GM10847 (cell line): ENCODE results near the gene DMAC2.

Source experiments
- POLR2A ChIP-seq: IDR thresholded peaks from 2 replicates; pipeline ENCODE4 v1.6.1; 2011; ENCODE audit not compliant: insufficient read length; ENCODE audit errors: extremely low read depth

DMAC2 gene

GRCh38 chr19:41447732-41448332 lies 8.1 kb upstream of the DMAC2 start:
- no peak for TF ChIP-seq POLR2A

- no peak for TF ChIP-seq POLR2A
These were observed 5.9 kb upstream of the DMAC2 start for GRCh38 chr19:41445575-41445974.

DNA sequence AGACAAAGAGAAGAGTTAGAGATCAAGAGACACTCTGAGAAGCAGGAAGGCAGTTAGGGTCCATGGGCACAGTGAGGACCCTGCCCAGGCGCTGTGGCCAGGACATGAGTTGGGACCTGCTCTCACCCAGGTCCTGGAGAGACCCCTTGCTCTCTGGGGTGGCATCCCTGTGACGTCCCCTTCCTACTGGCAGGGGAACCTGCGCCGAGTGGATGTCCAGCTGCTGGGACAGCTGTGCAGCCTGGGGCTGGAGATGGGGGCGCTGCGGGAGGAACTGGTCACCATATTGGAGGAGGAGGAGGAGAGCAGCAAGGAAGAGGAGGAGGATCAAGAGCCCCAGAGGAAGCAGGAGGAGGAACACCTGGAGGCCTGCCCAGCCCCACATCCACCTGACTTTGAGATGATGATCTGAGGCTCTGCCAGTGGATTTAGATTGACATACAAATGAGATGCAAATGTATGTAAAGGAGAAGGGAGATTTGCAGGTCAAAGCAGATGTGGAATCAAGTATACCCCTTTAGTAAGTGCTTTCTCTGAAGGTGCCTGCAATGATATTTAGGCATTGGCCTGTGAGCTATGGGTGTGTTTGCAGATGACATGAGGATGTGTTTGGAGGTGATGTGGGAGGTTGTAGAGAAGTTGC lies 4.2 kb upstream of the DMAC2 start:
- TF ChIP-seq POLR2A: no peak

- no peak for TF ChIP-seq POLR2A
These were observed 3.0 kb upstream of the DMAC2 start, which contains the start of gene ERICH4 for GRCh38 chr19:41442473-41443355. Gene ERICH4, plus strand, starts transcription at chr19:41443156. Its CDS starts 14 bp downstream, at chr19:41443170.

DNA sequence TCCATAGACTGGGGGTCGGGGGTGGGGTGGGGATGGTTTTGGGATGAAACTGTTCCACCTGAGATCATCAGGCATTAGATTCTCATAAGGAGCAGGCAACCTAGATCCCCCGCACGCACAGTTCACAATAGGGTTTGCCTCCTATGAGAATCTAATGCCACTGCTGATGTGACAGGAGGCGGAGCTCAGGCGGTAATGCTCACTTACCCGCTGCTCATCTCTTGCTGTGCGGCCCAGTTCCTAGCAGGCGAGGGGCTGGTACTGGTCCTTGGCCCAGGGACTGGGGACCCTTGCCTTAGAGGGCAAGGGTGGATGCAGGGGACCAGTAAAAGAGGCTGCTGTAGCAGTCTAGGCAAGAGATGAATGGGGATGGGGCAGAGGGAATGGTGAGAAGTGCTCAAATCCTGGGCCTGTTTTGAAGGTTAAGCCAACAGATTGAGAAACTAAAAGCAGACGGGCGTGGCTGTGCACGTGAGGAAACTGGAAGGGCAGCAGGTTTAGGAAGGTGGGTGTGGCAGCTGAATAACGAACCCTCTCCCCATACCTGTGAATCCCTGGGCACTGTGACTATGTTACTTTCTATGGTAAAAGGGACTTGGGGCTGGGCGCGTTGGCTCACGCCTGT lies 1.7 kb upstream of the DMAC2 start:
- no peak for TF ChIP-seq POLR2A

- no peak for TF ChIP-seq POLR2A
These were observed 1.7 kb downstream of the DMAC2 start for GRCh38 chr19:41437944-41438574.

DNA sequence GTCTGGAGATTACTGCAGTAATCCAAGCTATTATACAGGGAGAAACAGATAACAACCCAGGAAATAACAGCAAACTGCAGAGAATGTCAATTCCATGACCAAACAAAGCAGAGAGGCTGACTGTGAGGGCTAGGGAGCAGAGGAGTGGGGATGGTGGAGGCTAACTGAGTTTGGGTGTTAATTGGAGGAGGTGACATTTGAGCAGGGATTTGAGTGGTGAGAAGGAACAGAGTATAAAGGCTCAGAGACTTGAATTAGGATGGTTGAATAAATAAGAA lies 3.1 kb downstream of the DMAC2 start:
- no peak for TF ChIP-seq POLR2A

DNA sequence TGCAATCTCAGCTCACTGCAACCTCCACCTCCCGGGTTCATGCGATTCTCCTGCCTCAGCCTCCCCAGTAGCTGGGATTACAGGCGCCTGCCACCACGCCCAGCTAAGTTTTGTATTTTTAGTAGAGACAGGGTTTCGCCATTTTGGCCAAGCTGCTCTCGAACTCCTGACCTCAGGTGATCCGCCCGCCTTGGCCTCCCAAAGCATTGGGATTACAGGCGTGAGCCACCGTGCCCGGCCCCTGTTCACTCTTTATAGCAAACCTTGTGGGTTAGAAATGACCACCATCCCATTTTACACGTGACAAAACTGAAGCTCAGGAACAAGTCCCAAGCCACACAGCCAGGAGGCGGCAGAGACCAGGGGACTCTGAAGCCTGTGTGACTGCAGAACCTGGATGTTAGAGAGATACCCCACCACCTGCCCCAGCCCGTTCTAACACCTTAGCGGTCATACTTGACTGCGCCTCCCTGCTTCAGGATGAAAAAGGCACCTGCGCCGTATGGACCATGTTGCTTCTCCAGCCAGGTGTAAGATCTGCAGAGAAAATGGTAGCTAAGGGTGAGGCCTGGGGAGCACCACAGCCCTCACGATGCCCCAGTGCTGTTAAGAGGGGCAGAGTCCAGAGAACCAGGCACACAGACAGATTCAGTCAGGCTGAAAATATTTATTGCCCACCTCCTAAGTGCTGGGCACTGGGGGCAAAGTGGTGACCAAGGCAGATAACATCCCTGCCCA lies 3.6 kb downstream of the DMAC2 start:
- no peak for TF ChIP-seq POLR2A

DNA sequence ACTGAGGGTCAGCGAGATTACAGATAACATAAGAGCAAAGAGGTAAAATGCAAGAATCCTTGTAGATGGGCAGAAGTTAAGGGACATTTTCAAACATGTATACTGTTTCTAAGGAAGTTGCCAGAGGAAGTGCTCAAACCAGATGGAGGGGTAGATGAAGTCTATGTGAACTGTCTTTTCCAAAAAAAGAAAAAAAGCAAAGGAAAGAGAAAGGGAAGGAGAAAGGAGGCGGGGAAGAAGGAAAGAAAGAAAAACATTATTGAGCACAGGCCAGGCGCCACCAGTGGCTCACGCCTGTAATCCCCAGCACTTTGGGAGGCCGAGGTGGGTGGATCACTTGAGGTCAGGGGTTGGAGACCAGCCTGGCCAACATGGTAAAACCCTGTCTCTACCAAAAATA lies 5.3 kb downstream of the DMAC2 start:
- no peak for TF ChIP-seq POLR2A

- TF ChIP-seq POLR2A: no peak
These were observed 6.5 kb downstream of the DMAC2 start for GRCh38 chr19:41433171-41433570.

- TF ChIP-seq POLR2A: no peak
These were observed 8.0 kb downstream of the DMAC2 start for GRCh38 chr19:41431426-41432386.

GRCh38 chr19:41430922-41431321 lies 8.8 kb downstream of the DMAC2 start:
- TF ChIP-seq POLR2A: no peak

DNA sequence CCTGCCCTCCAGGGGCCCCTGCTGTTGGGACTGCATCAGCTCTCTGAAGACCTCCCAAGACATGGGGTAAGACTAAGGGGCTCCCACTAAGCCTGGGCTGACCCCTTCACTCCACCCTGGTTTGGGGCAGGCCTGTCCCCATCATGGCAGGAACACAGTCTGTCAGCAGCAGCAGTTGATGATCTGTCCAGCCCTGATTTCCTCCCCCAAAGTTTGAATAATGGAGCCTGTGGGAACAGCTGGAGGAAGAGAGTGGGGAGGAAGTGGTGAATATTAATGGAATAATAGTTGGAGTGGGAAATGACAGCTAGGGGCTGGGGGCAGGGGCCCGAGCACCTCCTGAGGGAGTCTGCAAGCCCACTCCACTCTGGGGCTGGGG lies 11.2 kb downstream of the DMAC2 start:
- TF ChIP-seq POLR2A: no peak
